GM12872 (cell line): ENCODE results near the gene DENND1B.

Experiments used
- TF ChIP-seq, protein P1 (sequence below): IDR thresholded peaks from 3 replicates; pipeline ENCODE4 v1.5.1; 2011; ENCODE audit warnings: low read depth, mild to moderate bottlenecking, low read length, moderate library complexity; ENCODE audit not compliant: insufficient read depth

DENND1B gene, protein sequence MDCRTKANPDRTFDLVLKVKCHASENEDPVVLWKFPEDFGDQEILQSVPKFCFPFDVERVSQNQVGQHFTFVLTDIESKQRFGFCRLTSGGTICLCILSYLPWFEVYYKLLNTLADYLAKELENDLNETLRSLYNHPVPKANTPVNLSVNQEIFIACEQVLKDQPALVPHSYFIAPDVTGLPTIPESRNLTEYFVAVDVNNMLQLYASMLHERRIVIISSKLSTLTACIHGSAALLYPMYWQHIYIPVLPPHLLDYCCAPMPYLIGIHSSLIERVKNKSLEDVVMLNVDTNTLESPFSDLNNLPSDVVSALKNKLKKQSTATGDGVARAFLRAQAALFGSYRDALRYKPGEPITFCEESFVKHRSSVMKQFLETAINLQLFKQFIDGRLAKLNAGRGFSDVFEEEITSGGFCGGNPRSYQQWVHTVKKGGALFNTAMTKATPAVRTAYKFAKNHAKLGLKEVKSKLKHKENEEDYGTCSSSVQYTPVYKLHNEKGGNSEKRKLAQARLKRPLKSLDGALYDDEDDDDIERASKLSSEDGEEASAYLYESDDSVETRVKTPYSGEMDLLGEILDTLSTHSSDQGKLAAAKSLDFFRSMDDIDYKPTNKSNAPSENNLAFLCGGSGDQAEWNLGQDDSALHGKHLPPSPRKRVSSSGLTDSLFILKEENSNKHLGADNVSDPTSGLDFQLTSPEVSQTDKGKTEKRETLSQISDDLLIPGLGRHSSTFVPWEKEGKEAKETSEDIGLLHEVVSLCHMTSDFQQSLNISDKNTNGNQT

DNA sequence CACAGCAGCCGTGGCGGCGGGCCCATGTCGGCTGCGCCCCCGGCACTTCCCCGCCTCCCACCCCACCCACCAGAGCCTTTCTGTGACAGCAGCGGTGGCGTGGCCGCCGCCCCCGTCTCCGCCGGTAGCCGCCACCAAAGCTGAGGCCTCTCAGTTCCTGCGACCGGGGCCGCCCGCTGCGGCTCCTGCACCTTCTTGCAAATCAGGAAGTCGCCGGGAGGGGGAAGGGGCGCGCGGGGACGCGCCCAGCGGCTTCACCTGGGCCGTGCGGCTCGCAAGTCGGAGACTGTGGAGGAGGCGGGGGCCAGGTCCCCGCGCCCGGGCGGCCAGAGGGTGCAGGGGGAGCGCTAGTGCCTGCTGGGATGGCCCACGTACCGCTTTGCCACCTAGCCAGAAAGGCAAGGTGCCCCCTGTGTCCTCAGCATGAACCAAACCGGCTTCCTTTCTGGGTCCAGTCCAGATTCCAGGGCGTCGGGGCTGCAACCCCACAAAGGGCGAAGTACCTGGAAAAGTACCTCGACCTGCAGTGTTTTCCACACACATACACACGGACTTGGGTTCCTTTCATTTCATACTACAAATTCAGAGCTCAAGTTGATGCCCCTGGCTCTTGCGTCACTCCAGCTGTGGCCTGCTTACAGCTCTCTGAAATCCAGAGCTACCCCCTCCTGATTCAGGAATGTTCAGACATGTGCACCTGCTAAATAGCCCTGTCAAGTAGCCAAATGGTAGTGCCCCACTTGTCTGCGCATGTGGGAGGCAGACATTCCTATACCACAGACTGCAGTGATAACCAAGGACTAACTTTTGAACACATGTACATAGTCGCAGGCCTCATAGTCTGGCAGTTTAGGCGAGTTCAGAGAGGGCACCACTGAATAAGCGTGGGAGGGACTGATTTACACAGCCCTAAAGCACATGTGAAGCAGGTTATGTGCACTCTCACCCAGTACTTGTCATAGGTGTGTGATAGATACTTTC lies at the start of gene DENND1B:
Gene DENND1B (minus strand): TSS at position 199 of the 981 bp plus-strand sequence. CDS start 325 bp downstream, outside the sequence.
- TF ChIP-seq, protein P1, sequence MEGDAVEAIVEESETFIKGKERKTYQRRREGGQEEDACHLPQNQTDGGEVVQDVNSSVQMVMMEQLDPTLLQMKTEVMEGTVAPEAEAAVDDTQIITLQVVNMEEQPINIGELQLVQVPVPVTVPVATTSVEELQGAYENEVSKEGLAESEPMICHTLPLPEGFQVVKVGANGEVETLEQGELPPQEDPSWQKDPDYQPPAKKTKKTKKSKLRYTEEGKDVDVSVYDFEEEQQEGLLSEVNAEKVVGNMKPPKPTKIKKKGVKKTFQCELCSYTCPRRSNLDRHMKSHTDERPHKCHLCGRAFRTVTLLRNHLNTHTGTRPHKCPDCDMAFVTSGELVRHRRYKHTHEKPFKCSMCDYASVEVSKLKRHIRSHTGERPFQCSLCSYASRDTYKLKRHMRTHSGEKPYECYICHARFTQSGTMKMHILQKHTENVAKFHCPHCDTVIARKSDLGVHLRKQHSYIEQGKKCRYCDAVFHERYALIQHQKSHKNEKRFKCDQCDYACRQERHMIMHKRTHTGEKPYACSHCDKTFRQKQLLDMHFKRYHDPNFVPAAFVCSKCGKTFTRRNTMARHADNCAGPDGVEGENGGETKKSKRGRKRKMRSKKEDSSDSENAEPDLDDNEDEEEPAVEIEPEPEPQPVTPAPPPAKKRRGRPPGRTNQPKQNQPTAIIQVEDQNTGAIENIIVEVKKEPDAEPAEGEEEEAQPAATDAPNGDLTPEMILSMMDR: no peak

DNA sequence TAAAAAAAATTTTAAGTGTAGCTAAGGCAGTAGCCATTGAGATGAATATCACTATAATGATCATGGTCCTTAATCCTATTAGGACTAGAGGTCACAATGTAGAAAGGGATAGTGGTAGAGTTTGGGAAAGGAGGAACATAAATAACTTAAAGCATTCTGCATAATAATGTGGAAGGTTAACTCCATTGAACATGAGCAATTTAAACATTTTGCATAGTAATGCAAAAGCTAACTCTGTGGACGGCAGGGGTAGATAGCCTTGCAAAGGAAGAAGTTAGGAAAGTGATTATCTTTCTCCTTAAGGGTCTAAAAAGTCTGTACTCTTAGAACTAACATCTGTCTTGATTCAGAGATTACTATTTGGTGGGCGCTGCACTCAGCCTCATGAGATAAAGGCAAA lies 39.0 kb upstream of the DENND1B start:
- TF ChIP-seq, protein P1: no peak

DNA sequence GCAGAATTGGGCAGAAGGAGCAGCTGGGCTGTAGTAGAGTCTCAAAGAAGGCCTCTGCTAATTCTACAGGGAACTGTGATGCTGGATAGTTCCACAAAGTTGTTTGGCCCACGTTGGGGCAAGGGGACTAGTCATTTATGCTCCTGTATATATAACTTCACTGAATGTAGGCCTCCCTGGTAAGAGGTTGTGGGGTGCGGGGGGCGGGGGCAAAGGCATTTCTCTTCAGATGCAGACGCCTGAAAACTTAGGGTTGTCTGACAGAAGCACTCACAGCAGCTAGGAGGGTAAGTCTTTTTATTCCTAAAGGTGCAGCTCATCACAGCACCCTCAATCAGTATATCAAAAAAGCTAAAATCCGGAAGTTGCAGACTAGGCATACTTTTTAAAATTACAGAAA lies 38.5 kb upstream of the DENND1B start:
- TF ChIP-seq, protein P1: no peak

DNA sequence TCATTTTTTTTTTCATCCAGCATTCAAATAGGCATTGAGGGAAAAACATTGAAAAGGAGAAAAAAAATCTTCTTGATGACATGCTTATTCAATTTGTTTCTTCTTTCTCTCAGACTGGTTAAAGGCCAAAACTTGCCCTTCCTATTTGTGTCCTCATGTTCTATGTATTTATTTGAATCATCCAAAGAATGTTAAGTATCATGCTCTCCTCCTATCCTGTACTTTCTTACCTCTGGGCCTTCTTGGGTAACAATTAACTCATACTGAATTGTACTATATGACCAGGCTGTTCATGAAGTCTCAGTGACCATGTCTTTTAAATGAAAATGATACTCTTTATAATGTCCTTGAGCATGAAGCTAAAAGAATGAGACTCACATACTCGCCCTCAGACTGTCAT lies 36.5 kb upstream of the DENND1B start:
- TF ChIP-seq, protein P1: no peak

DNA sequence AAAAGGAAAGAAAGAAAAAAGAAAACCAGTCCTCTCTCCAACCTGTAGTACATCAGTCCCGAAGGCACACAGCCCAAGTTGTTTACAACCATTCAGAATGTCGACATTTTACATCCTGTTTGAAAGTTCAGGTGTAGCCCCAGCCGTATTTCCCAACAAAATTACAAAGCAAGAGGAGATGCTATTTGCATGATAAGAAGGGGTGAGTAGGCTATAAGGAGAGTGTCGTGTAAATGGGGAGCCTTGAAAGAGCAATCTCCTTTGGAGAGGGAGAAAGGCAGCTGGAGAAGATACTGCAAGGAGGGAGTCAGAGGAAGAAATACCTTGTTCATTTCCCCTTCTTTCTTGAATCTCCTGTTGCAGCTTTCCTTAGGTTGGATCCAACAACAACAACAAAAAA lies 35.5 kb upstream of the DENND1B start:
- TF ChIP-seq, protein P1: no peak

DNA sequence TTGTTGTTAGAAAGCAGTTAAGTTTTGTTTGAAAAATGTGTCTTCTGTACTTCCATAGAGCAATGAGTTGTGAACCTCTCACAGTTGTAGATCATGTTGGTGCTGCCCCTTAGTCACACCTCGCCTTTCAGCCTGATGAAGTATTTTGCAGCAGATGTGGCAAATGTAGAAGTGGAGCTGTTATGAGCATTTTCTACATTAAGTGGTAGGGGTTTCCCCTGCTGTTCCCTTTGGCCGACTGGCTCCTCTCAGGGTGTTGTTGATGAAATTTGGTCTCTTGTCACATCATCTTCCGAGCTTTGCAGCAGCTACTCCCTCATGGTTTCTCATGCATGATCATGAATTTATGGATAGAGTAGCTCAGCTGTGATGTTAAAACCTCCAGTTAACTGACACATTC lies 33.6 kb upstream of the DENND1B start:
- TF ChIP-seq, protein P1: no peak
